Measurements from ENCODE around the gene B3GAT1.
"Not testable (repeated sequence)": the region's sequence is repeated elsewhere in the genome, so short reads cannot be mapped to it uniquely, and the experiment has no call there.

Gene B3GAT1, protein sequence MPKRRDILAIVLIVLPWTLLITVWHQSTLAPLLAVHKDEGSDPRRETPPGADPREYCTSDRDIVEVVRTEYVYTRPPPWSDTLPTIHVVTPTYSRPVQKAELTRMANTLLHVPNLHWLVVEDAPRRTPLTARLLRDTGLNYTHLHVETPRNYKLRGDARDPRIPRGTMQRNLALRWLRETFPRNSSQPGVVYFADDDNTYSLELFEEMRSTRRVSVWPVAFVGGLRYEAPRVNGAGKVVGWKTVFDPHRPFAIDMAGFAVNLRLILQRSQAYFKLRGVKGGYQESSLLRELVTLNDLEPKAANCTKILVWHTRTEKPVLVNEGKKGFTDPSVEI

DNA sequence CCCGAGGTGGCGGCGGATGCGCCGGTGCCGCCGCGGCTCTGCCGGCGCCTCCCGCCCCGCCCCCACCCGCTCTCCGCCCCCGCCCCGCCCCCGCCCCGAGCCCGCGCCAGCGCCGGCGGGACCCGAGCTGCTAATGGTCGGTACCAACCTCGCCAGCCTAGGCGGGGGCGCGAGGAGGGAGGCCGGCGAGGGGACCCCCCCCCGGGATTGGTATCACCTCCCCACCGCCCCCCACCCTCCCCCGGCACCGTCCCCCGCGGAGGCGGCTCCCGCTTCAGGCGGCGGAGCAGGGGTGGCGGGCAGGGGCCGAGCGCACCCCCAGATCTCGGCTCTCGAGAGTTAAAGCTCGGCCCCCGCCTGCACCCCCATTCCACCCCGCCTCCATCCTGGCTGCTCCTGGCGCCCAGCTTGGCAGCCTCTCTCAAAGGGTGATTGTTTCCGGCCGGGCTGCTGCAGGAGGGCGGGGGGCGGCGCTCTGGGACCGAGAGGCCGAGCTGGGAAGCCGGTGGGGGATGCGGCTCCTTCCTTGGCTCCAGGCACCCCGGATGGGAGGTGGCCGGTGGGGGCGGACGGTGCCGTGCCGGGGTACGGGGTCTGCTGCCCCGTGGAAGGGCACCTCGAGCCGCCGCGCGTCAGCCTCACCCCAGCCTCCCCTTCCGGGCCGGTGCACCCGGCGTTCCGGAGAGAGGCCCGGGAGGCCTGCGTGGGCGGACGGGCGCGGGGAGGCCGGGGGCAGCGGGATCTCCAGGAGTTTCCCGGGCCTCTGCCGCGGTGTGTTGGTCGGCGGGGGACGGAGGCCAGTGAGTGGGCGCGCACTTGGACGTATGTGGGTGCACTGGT, at the start of gene B3GAT1:
Gene B3GAT1 (minus strand): TSS at position 40 of the 840 bp plus-strand sequence. CDS start 24,583 bp downstream, outside the sequence.
- no peak for DNase-seq

DNA sequence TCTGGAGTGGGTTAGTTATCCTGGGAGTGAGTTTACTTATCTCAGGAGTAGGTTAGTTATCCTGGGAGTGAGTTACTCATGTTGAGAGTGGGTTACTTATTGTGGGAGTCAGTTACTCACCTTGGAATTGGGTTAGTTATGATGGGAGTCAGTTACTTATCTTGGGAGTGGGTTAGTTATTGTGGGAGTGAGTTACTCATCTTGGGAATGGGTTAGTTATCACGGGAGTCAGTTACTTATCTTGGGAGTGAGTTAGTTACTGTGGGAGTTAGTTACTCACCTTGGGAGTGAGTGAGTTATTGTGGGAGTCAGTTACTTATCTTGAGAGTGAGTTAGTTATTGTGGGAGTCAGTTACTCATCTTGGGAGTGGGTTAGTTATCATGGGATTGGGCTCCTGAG, 49.6 kb upstream of the B3GAT1 start:
- no peak for DNase-seq

GRCh38 chr11:134460881-134461280, 48.8 kb upstream of the B3GAT1 start:
- DNase-seq: no peak

DNA sequence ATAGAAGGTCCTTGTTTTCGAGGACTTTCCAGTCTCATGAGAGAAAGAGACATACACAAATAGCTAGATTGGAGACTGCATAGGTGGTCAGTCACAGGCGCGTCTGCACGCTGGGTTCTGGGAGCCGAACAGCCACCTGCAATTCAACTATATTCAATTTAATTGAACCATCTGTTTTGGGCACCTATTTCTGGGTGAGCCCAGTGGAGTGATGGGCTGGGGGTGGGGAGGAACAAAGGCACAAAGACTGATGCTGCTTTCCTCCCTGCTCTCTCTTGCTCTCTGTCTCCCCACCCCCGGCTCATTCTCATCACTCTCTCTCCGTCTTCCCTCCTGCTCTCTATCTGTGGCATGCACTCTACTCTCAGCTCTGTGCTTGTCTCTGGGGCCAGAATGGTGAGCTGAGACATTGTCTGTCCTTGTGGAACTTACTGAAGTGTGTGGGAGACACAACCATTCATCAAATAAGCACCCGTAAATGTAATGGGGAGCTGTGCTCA, 48.1 kb upstream of the B3GAT1 start:
- DNase-seq: no peak

- no peak for DNase-seq
Measured at GRCh38 chr11:134459246-134460061, 47.4 kb upstream of the B3GAT1 start.

- DNase-seq: not testable (repeated sequence)
Measured at GRCh38 chr11:134457411-134458007, 45.5 kb upstream of the B3GAT1 start.

DNA sequence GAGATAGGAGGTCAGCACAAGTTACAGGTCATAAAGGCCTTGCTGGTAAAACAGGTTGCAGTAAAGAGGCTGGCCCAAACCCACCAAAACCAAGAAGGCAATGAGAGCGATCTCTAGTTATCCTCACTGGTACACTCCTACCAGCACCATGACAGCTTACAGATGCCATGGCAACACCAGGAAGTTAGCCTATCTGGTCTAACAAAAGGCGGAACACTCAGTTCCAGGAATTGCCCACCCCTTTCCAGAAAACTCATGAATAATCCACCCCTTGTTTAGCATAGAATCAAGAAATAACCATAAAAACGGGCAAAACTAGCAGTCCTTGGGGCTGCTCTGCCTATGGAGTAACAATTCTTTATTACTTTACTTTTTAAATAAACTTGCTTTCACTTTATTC, 43.5 kb upstream of the B3GAT1 start:
- no peak for DNase-seq

DNA sequence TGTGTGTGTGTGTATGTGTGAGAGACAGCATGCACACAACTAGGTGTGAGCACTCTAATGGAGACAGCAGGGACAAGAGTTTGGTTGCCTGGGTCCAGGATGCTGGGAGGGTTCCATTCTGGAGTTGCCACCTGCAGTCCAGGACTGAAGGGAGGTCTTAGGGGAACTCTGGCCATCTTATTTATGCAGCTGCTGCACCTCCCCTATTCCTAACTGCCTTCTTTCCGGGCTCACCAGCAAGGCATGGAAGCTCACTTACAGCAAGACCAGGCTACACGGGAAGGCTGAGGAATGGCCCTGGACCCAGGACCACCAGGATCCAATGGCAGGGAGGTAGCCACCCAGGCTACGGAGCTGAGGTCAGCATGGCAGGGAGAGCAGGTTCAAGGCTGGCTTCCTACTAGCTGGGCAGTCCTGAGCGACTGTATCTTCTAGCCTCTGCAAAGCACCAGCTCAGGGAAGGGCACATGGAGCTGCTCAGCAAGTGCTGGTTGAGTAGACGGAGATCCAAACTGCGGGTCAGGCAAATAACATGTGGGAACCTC, 42.2 kb upstream of the B3GAT1 start:
- no peak for DNase-seq

DNA sequence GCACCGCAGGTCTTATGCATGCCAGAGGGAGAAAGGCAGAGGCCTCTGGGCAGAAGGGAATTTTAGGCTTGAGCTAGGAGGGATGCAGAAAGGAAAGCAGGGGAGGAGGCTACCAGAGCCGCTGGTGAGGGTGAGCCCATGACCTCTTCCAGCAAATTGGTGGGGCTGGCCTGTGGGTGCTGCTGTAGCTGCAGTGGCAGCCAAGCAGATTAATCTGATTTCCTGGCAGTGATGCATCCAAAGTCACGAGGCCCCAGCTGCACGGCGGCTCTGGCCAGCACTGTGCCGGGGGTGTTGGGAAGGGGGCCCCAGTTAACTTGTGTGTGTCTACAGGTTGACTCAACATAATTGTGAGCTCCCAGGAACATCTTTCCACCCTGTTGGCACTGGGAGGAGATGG, 41.4 kb upstream of the B3GAT1 start:
- no peak for DNase-seq

- DNase-seq: no peak
Measured at GRCh38 chr11:134452838-134453155, 40.8 kb upstream of the B3GAT1 start.

DNA sequence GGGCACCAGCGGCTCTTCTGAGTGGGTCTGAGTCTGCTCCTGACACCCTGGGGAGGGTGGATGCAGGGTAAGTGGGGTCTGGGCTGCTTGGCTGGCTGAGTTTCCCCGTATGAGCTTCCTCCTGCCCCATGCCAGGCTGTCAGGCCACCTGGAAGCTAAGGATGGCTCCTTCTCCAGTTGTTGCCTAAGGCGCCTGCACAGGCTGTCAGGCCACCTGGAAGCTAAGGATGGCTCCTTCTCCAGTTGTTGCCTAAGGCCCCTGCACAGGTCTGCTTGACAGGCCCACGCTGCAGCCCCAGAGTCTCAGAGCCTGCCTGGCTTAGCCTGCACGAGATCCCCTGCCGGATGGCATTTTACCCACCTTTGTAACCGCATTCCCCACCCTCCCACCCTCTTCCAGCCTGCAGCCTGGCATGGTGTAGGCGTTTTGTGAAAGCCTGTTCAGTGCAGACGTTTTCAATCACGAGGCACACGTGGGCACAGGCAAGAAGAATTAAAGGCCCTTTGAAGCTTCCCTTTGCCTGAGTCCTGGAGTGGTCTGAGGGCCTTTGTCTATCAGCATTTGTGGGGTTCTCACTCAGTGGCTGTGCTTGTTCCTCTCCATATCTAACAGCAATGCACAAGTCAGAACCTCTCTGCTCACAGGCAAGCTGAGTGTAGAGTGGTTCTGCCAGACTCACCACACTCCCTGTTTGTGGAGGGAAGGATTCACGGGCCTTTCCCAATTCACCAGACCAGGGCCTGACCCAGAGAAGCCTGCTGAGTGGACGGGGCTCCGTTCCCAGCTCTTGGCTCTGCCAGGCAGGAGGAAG, 40.2 kb upstream of the B3GAT1 start:
- no peak for DNase-seq

- DNase-seq: no peak
Measured at GRCh38 chr11:134450186-134450585, 38.1 kb upstream of the B3GAT1 start.

DNA sequence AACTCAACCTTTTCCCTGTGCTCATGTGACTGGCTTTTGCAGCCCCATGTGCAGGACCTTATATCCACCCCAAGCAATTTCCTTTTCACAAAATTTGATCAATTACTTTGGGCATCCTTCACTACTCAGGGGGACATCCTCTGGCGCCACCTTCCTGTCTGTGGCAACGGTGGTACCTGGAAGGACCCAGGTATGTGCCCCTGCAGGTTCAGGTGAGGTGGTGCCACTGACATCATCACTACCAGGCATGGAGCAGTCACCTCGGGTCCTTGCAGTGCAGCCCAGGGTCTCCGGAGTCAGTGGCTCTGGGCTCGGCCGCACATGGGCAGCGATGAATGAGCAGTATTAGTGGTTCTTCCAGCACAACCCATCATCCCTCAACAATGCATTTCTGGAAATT, 37.7 kb upstream of the B3GAT1 start:
- DNase-seq: no peak

DNA sequence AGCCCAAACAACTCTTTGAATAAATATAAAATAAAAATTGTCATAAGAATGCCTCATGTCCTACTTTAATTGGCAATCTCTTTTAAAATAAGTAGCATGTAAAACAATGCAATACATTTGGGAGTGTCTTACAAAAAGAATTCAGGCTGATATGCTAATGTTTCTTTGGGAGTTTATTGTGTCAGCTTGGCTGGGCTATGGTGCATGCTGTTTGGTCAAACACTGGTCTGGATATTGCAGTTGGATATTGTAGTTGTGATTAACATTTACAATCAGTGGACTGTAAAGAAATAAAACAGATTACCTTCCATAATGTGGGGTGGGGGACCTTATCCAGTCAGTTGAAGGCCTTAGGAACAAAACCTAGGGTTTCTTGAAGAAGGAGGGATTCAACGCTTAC, 37.0 kb upstream of the B3GAT1 start:
- no peak for DNase-seq

DNA sequence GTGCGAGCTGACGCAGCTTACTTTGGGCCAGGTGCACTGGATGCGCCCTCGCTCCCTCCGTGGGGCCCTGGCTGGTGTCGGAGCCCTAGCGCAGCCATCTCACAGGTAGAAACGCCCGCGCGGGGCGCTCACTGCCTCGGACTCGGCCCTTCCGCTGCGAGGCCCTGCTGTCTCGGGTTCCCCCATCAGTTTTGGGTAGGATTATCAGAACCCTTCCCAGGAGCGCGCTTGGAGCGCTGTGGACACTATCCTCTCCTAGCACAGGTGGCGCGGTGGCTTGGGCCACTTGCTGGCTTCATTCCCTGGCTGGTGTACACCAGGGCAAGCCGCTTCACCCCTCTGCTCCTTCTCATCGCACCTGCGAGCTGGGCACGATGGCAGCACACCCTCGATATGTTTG, 35.7 kb upstream of the B3GAT1 start:
- no peak for DNase-seq

GRCh38 chr11:134445601-134446325, 33.7 kb upstream of the B3GAT1 start:
- no peak for DNase-seq

- not testable (repeated sequence) for DNase-seq
Measured at GRCh38 chr11:134444160-134445108, 32.4 kb upstream of the B3GAT1 start.

DNA sequence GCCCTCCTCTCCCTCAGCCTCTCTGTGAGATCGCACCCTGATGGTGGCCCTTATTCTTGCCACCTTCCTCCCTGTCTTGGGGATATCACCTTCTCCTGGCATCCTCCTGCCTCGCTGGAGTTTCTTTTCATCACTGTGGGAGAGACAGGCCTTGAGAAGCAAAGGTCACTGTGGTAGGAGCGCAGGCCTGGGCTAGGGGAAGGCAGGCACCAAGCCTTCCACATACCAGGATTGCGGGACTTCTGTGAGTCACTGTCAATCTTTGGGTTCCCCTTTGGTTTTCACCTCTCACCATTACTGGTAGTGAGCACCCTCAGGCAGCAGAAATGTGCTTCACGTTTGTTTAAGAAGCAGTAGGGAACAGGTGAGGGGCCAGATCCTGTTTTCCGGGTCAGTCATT, 31.2 kb upstream of the B3GAT1 start:
- no peak for DNase-seq

DNA sequence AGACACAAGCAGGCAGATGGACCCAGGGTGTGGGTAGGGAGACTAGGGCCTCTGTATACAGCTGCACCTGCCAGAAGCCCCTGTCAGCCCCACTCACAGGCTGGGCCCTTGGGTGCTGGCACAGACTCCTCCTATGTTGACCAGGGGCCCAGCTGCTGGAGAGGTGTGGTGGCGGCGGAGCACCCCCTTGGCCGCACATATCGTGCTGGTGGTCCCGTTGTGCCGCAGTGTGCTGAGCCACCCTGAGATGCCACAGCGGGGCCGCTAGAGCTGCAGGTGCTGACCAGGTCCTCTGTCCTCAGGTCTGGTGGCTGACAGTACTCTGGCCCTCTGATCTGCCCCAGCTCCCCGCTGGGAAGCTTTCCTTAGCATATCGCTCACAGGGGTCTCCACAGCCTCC, 30.2 kb upstream of the B3GAT1 start:
- DNase-seq: no peak

GRCh38 chr11:134441706-134442105, 29.7 kb upstream of the B3GAT1 start:
- DNase-seq: no peak

Data from activated CD4-positive, alpha-beta T cell treated with anti-CD3 and anti-CD28 coated beads, Interleukin-2, Interleukin-6, amounts not matched to agents 100 ng/mL and 50 ng/mL, durations not matched to agents 16 hours and 8 hours (primary cell).